ENCODE measurements around the gene BTBD19.

BTBD19 gene

GRCh38 chr1:44854970-44855369 lies 46.6 kb downstream of the BTBD19 start:
- TF ChIP-seq TCF12 (IDR thresholded peaks at IDR 0.05; ENCODE audit: low read depth), result no peak
- TF ChIP-seq USF1 (IDR thresholded peaks at IDR 0.05), result no peak
- no peak for TF ChIP-seq MAX (IDR thresholded peaks at IDR 0.05)
- no peak for TF ChIP-seq TAF1 (IDR thresholded peaks at IDR 0.05; ENCODE audit: low read depth)
- TF ChIP-seq ZBTB7A (IDR thresholded peaks at IDR 0.05; ENCODE audit: low read depth), result no peak
- no peak for TF ChIP-seq EP300 (IDR thresholded peaks at IDR 0.05; ENCODE audit: borderline replicate concordance)
- no peak for TF ChIP-seq RAD21 (IDR thresholded peaks at IDR 0.05; ENCODE audit: low read depth)
- no peak for TF ChIP-seq TEAD4 (IDR thresholded peaks at IDR 0.05)
- no peak for TF ChIP-seq NFIC (IDR thresholded peaks at IDR 0.05)
- no peak for TF ChIP-seq REST (IDR thresholded peaks at IDR 0.05; ENCODE audit: low read depth)

- TF ChIP-seq EGR1 (IDR thresholded peaks at IDR 0.05) (no peak), TEAD4 (IDR thresholded peaks at IDR 0.05) (no peak), TAF1 (IDR thresholded peaks at IDR 0.05; ENCODE audit: low read depth) (no peak), USF1 (IDR thresholded peaks at IDR 0.05) (no peak), REST (IDR thresholded peaks at IDR 0.05; ENCODE audit: low read depth) (no peak), TCF12 (IDR thresholded peaks at IDR 0.05; ENCODE audit: low read depth) (no peak), MAX (IDR thresholded peaks at IDR 0.05) (no peak)
Observed at GRCh38 chr1:44855742-44856141, 47.4 kb downstream of the BTBD19 start.

- TF ChIP-seq CEBPB (IDR thresholded peaks at IDR 0.05) (no peak), MAX (IDR thresholded peaks at IDR 0.05) (no peak), CREB1 (IDR thresholded peaks at IDR 0.05; ENCODE audit: low read depth) (no peak), REST (IDR thresholded peaks at IDR 0.05; ENCODE audit: low read depth) (no peak), FOXM1 (IDR thresholded peaks at IDR 0.05; ENCODE audit: borderline replicate concordance, low read depth) (no peak), EGR1 (IDR thresholded peaks at IDR 0.05) (no peak), RAD21 (IDR thresholded peaks at IDR 0.05; ENCODE audit: low read depth) (no peak), YY1 (IDR thresholded peaks at IDR 0.05; ENCODE audit: low read depth) (no peak), TCF12 (IDR thresholded peaks at IDR 0.05; ENCODE audit: low read depth) (no peak), ZBTB7A (IDR thresholded peaks at IDR 0.05; ENCODE audit: low read depth) (no peak), NFIC (IDR thresholded peaks at IDR 0.05) (no peak), TAF1 (IDR thresholded peaks at IDR 0.05; ENCODE audit: low read depth) (no peak), USF1 (IDR thresholded peaks at IDR 0.05) (no peak), EP300 (IDR thresholded peaks at IDR 0.05; ENCODE audit: borderline replicate concordance) (no peak), TEAD4 (IDR thresholded peaks at IDR 0.05) (no peak)
Observed at GRCh38 chr1:44857446-44857845, 49.1 kb downstream of the BTBD19 start.

GRCh38 chr1:44860331-44860730 lies 52.0 kb downstream of the BTBD19 start:
- no peak for TF ChIP-seq MAX (IDR thresholded peaks at IDR 0.05)
- TF ChIP-seq REST (IDR thresholded peaks at IDR 0.05; ENCODE audit: low read depth), result no peak
- no peak for TF ChIP-seq EGR1 (IDR thresholded peaks at IDR 0.05)
